H1 (cell line): ENCODE results near the gene UBASH3B. TPM values are rescaled to one million over a fixed set of nuclear protein-coding genes. Genes with fewer than 3 reads are reported as not detected.

ENCODE experiments used
- CTCF ChIA-PET: fragments of 300-600 bp; sonication (Branson Sonifier 250); formaldehyde crosslinking; loops from one replicate; lab custom pipeline; 2021; ENCODE audit not compliant: partially characterized antibody; lab: Charles Lee
- POLR2A ChIA-PET: fragments of 300-600 bp; sonication (Branson Sonifier 250); formaldehyde crosslinking; loops from one replicate; lab custom pipeline; 2021; ENCODE audit warnings: inconsistent platforms; ENCODE audit not compliant: partially characterized antibody; lab: Charles Lee
- DNase-seq, 2 experiments: peaks; one replicate each; pipeline versions ENCODE4 v3.0.0 to v3.0.0-alpha.2; 2010 to 2022; ENCODE audit warnings: low spot score in 2 of 2, low read depth in 1 of 2, mixed read lengths in 1 of 2
- FAIRE-seq: peaks from 2 replicates; lab custom pipeline; 2011; peaks lifted over from hg19 to GRCh38; lab: Jason Lieb, UNC
- H2AFZ ChIP-seq: 2 replicates; pipeline ENCODE4 v1.8.1; 2012; ENCODE audit warnings: low read length, inconsistent platforms
- H2AK5ac ChIP-seq: 2 replicates; pipeline ENCODE4 v1.6.1; 2013; ENCODE audit warnings: low read depth, low read length
- H2BK120ac ChIP-seq: replicated peaks from 2 replicates; pipeline ENCODE3; 2013; ENCODE audit warnings: low read depth, low read length, inconsistent platforms
- H2BK12ac ChIP-seq: 2 replicates; pipeline ENCODE4 v1.6.1; 2013; ENCODE audit warnings: low read depth, low read length
- H2BK15ac ChIP-seq: 2 replicates; pipeline ENCODE4 v1.6.1; 2013; ENCODE audit warnings: low read length
- H2BK20ac ChIP-seq: 2 replicates; pipeline ENCODE4 v1.6.1; 2013; ENCODE audit warnings: low read length
- H2BK5ac ChIP-seq: 2 replicates; pipeline ENCODE4 v1.6.1; 2013; ENCODE audit warnings: low read depth, low read length
- H3K14ac ChIP-seq: 2 replicates; pipeline ENCODE4 v1.6.1; 2013; ENCODE audit warnings: inconsistent platforms; ENCODE audit not compliant: insufficient read length
- H3K18ac ChIP-seq: 2 replicates; pipeline ENCODE4 v1.6.1; 2013; ENCODE audit warnings: low read length; ENCODE audit errors: extremely low read depth
- H3K23ac ChIP-seq: 2 replicates; pipeline ENCODE4 v1.6.1; 2013; ENCODE audit warnings: inconsistent platforms; ENCODE audit not compliant: insufficient read length
- H3K23me2 ChIP-seq: 2 replicates; pipeline ENCODE4 v1.6.1; 2013; ENCODE audit warnings: low read depth, low read length
- H3K27ac ChIP-seq: 2 replicates; pipeline ENCODE4 v1.6.1; 2011; ENCODE audit warnings: low read depth, low read length, inconsistent platforms
- H3K27me3 ChIP-seq, 4 experiments: replicated peaks in 1 of 4; 1 replicate in 1 of 4; 2 replicates in 3 of 4; pipeline versions ENCODE4 v1.6.1 to v1.8.1; 2011 to 2013; ENCODE audit warnings: low read length in 3 of 4, mild to moderate bottlenecking in 3 of 4, inconsistent platforms in 2 of 4, mixed read lengths in 2 of 4, moderate library complexity in 1 of 4; ENCODE audit not compliant: control insufficient read depth in 3 of 4, insufficient read depth in 3 of 4; ENCODE audit errors: extremely low read depth in 1 of 4
- H3K36me3 ChIP-seq, 4 experiments: 2 replicates each; pipeline versions ENCODE4 v1.6.1 to v1.8.1; 2011 to 2013; ENCODE audit warnings: mild to moderate bottlenecking in 4 of 4, low read length in 3 of 4, moderate library complexity in 2 of 4, control low read depth in 1 of 4, inconsistent platforms in 1 of 4; ENCODE audit not compliant: insufficient read depth in 4 of 4, control insufficient read depth in 2 of 4
- H3K4ac ChIP-seq: replicated peaks from 2 replicates; pipeline ENCODE3; 2013; ENCODE audit warnings: low read length, low read depth, mixed read lengths, inconsistent platforms; ENCODE audit not compliant: insufficient read length
- H3K4me1 ChIP-seq, 4 experiments: replicated peaks in 1 of 4; 1 replicate in 1 of 4; 2 replicates in 3 of 4; pipeline versions ENCODE4 v1.6.1 to v1.8.1; 2011 to 2013; ENCODE audit warnings: low read length in 3 of 4, inconsistent platforms in 2 of 4, mixed read lengths in 1 of 4; ENCODE audit not compliant: insufficient read depth in 4 of 4, control insufficient read depth in 3 of 4
- H3K4me2 ChIP-seq, 2 experiments: 2 replicates each; pipeline versions ENCODE4 v1.6.1 to v1.8.1; 2011 to 2013; ENCODE audit warnings: low read depth in 2 of 2, low read length in 2 of 2, control low read depth in 1 of 2, inconsistent platforms in 1 of 2, mild to moderate bottlenecking in 1 of 2; ENCODE audit not compliant: insufficient read depth in 1 of 2
- H3K4me3 ChIP-seq, 4 experiments: fragments of 200-600, 300-600 bp in 1 of 4; sonication (generic), shearing (Covaris generic), sonication (Bioruptor Twin) in 1 of 4; 2 replicates each; pipeline versions ENCODE4 v1.5.1 to v1.8.1; 2011 to 2016; ENCODE audit warnings: low read length in 4 of 4, low read depth in 3 of 4, control low read depth in 2 of 4, inconsistent platforms in 2 of 4, mild to moderate bottlenecking in 2 of 4, mixed read lengths in 1 of 4, moderate library complexity in 1 of 4; ENCODE audit not compliant: insufficient read depth in 2 of 4; ENCODE audit errors: extremely low read depth in 1 of 4
- H3K56ac ChIP-seq: replicated peaks from 2 replicates; pipeline ENCODE3; 2013; ENCODE audit warnings: low read depth, mild to moderate bottlenecking, mixed read lengths, low read length, inconsistent platforms; ENCODE audit not compliant: insufficient read length
- H3K79me1 ChIP-seq: 2 replicates; pipeline ENCODE4 v1.6.1; 2013; ENCODE audit warnings: low read depth, low read length, control low read depth
- H3K79me2 ChIP-seq, 2 experiments: 2 replicates each; pipeline versions ENCODE4 v1.6.1 to v1.8.1; 2012 to 2013; ENCODE audit warnings: low read length in 2 of 2, mild to moderate bottlenecking in 2 of 2, inconsistent platforms in 1 of 2; ENCODE audit not compliant: insufficient read depth in 2 of 2, control insufficient read depth in 1 of 2
- H3K9ac ChIP-seq, 4 experiments: replicated peaks in 1 of 4; 1 replicate in 1 of 4; 2 replicates in 3 of 4; pipeline versions ENCODE4 v1.6.1 to v1.8.1; 2011 to 2013; ENCODE audit warnings: low read depth in 3 of 4, low read length in 3 of 4, control low read depth in 2 of 4, mild to moderate bottlenecking in 2 of 4, moderate library complexity in 2 of 4, inconsistent platforms in 1 of 4; ENCODE audit errors: extremely low read depth in 1 of 4
- H3K9me3 ChIP-seq, 2 experiments: 2 replicates each; pipeline versions ENCODE4 v1.6.1 to v1.8.1; 2012 to 2013; ENCODE audit warnings: mild to moderate bottlenecking in 2 of 2, moderate library complexity in 2 of 2, control low read depth in 1 of 2, inconsistent platforms in 1 of 2, low read depth in 1 of 2, low read length in 1 of 2, mixed read lengths in 1 of 2; ENCODE audit not compliant: insufficient read depth in 2 of 2
- H4K20me1 ChIP-seq, 2 experiments: replicated peaks in 1 of 2; 2 replicates each; pipeline versions ENCODE3 to v1.8.1; 2011 to 2013; ENCODE audit warnings: inconsistent platforms in 2 of 2, low read length in 2 of 2, mild to moderate bottlenecking in 1 of 2; ENCODE audit not compliant: insufficient read depth in 2 of 2, control insufficient read depth in 1 of 2
- H4K5ac ChIP-seq: 2 replicates; pipeline ENCODE4 v1.6.1; 2013; ENCODE audit warnings: low read length, low read depth, mixed read lengths, inconsistent platforms; ENCODE audit not compliant: insufficient read length
- H4K8ac ChIP-seq: 2 replicates; pipeline ENCODE4 v1.8.0; 2013; ENCODE audit warnings: mild to moderate bottlenecking, moderate library complexity, low read length, inconsistent platforms; ENCODE audit not compliant: insufficient read depth; ENCODE audit errors: extremely low read depth
- H4K91ac ChIP-seq: replicated peaks from 2 replicates; pipeline ENCODE3; 2013; ENCODE audit warnings: low read length, mixed read lengths, inconsistent platforms; ENCODE audit not compliant: insufficient read length
- GTF2F1 ChIP-seq: IDR thresholded peaks from 2 replicates; pipeline ENCODE4 v1.6.1; 2012; ENCODE audit warnings: low read depth, low read length, improper control_type of control experiment, borderline replicate concordance
- HDAC2 ChIP-seq, 2 experiments: fragments of 300-600 bp in 1 of 2; sonication (generic) in 1 of 2; IDR thresholded peaks; 2 replicates each; pipeline ENCODE4 v1.6.1; 2011 to 2012; ENCODE audit warnings: low read depth in 2 of 2, low read length in 2 of 2, mild to moderate bottlenecking in 2 of 2, moderate library complexity in 2 of 2, borderline replicate concordance in 1 of 2, inconsistent platforms in 1 of 2
- RFX5 ChIP-seq: IDR thresholded peaks from 2 replicates; pipeline ENCODE4 v1.6.1; 2011; ENCODE audit warnings: low read depth, low read length, improper control_type of control experiment, borderline replicate concordance
- RXRA ChIP-seq: IDR thresholded peaks from 2 replicates; pipeline ENCODE4 v1.6.1; 2011; ENCODE audit warnings: low read depth, mild to moderate bottlenecking, low read length, moderate library complexity; ENCODE audit not compliant: insufficient read depth
- SP1 ChIP-seq: IDR thresholded peaks from 2 replicates; pipeline ENCODE4 v1.6.1; 2011; ENCODE audit warnings: low read depth, low read length
- SUZ12 ChIP-seq: fragments of 200-600 bp; sonication (generic); IDR thresholded peaks from 2 replicates; pipeline ENCODE4 v1.6.1; 2012; ENCODE audit warnings: mild to moderate bottlenecking, inconsistent platforms, low read length, moderate library complexity, mixed read lengths
- TAF1 ChIP-seq: IDR thresholded peaks from 2 replicates; pipeline ENCODE4 v1.6.1; 2011; ENCODE audit warnings: mild to moderate bottlenecking, low read depth, low read length
- TBP ChIP-seq: IDR thresholded peaks from 2 replicates; pipeline ENCODE4 v1.6.1; 2011; ENCODE audit warnings: low read depth, low read length, improper control_type of control experiment
- TEAD4 ChIP-seq: IDR thresholded peaks from 2 replicates; pipeline ENCODE4 v1.6.1; 2012; ENCODE audit warnings: low read depth, low read length, inconsistent platforms, mixed read lengths
- WGBS, 2 experiments: shearing (Covaris generic) in 1 of 2; methylation state at CpG; one replicate each; pipeline versions ENCODE4 v1.1.6 to v1.1.7; 2013 to 2015; ENCODE audit warnings: low lambda C conversion rate in 2 of 2, mixed read lengths in 2 of 2, inconsistent platforms in 1 of 2, low coverage in 1 of 2, missing lambda C conversion rate in 1 of 2; ENCODE audit not compliant: insufficient replicate concordance in 2 of 2, insufficient coverage in 1 of 2, insufficient read length in 1 of 2; ENCODE audit errors: extremely low coverage in 1 of 2, missing lambda C conversion rate in 1 of 2; 5-methylcytosine and 5-hydroxymethylcytosine counted together
- polyA plus RNA-seq, 7 experiments: library from polyadenylated mRNA; depleted of rRNA in 3 of 7; stranded (reverse) in 5 of 7; unstranded in 2 of 7; fragments of >200 nt in 5 of 7; fragments of 200-250 nt in 2 of 7; gene quantifications; 1 replicate in 5 of 7; 2 replicates in 1 of 7; 4 replicates in 1 of 7; pipeline versions ENCODE4 v1.2.1 to v1.2.3, GENCODE V29; 2011 to 2013; ENCODE audit warnings: missing spikeins in 2 of 7, mixed read lengths in 2 of 7
- total RNA-seq: library from RNA; stranded (reverse); fragmentation: NEBNext Ultra II Directional; extraction: Animal tissue kit (Norgen Biotek cat#: 25700); gene quantifications from 2 replicates; pipeline ENCODE4 v1.2.1, GENCODE V29; 2021

The UBASH3B gene
- total and polyA plus RNA-seq, 2 of the 8 experiments (the other 6 are each of a cell fraction or from before 2014, with no cell fraction given): 7.5 to 9.5 TPM

DNA sequence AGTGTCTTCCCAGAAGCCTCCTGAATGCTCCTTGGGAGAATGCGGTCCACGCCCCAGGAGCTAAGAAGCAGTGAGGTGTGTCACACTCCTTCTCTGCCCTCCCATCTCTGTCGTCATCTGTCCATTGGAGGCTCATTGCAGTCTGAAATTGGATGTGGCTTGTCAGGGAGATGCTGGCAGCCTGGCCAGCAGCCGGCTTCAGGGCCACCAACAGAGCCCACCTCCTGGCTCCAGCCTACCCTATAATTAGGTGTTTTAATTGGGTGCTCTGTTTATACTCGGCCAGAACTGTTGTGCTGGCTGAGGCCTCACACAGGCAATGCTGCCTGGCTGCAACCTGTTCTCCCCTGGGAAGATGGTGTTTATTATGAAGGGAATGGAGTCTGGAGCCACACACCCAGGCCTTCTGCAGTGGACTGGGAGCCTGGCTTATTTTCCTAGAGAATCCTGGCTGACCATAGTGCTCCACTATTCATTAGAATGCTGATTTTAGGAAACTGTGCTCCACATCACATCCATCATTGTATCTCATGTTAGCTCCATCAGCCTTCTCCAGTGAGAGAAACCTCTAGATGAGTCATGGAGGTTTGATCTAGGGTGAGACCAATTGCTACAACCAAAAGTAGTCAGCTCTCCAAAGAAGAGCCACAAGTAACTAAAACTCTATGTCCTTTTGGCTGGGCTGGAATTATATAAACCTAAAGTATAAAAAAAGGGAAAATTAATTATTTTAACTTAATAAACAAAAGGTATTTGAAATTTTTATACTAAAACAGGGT lies 96.0 kb downstream of the UBASH3B start:
- H3K79me1 ChIP-seq: no peaks in the 10 kb centered on the region
- no peak overlapping the region for H3K4me2 ChIP-seq
- no peak overlapping the region for H3K4ac ChIP-seq
- CTCF ChIA-PET: interaction anchor here (0.8 to 8.8 kb wide), 10 partner anchors 13 to 272 kb away, joined by 3 to 186 read pairs (median 4); no protein-coding TSS in a partner anchor
- H3K27ac ChIP-seq: no peak overlapping the region
- no peaks in the 10 kb centered on the region; a peak in 1 of 7 replicates for H3K4me1 ChIP-seq
- POLR2A ChIA-PET: no interaction called here
- no peak overlapping the region for H2BK120ac ChIP-seq
- H2AK5ac ChIP-seq: no peak overlapping the region
- no peak overlapping the region for H4K8ac ChIP-seq
- no peak overlapping the region for H3K9ac ChIP-seq
- no peak overlapping the region for H3K23ac ChIP-seq
- H3K79me2 ChIP-seq: no peaks in the 10 kb centered on the region
- H3K27me3 ChIP-seq: no peaks in the 10 kb centered on the region
- H3K18ac ChIP-seq: no peak overlapping the region
- TF ChIP-seq RXRA (no peak), TBP (no peak), GTF2F1 (no peak), TEAD4 (no peak), RFX5 (no peak), SUZ12 (no peak), HDAC2 (IDR thresholded peaks at IDR 0.05; ENCODE audit: borderline replicate concordance in 1 of 2, low read depth in 2 of 2, low read length in 2 of 2) (no peak), TAF1 (no peak), SP1 (no peak)
- no peak overlapping the region for H2BK20ac ChIP-seq
- no peak overlapping the region for H2AFZ ChIP-seq
- H4K20me1 ChIP-seq: no peaks in the 10 kb centered on the region
- no peak overlapping the region for H2BK5ac ChIP-seq
- H4K5ac ChIP-seq: no peak overlapping the region
- H3K4me3 ChIP-seq: no peak overlapping the region
- no peaks in the 10 kb centered on the region for H3K23me2 ChIP-seq
- no peak for FAIRE-seq
- no peak overlapping the region for H2BK15ac ChIP-seq
- H3K14ac ChIP-seq: no peak overlapping the region
- H3K36me3 ChIP-seq: no peaks in the 10 kb centered on the region
- 96% methylated on average over 5 of the region's 5 CpGs; no CpG with 5 or more reads in 1 of the 2 experiments for WGBS, 2 experiments
- no peak overlapping the region for H4K91ac ChIP-seq
- no peak overlapping the region for H2BK12ac ChIP-seq
- H3K56ac ChIP-seq: no peak overlapping the region
- DNase-seq: no peak
- no peaks in the 10 kb centered on the region for H3K9me3 ChIP-seq
